Measurements from ENCODE around the gene SERPINA6.
"Not testable (repeated sequence)": the region's sequence is repeated elsewhere in the genome, so short reads cannot be mapped to it uniquely, and the experiment has no call there.

DNA sequence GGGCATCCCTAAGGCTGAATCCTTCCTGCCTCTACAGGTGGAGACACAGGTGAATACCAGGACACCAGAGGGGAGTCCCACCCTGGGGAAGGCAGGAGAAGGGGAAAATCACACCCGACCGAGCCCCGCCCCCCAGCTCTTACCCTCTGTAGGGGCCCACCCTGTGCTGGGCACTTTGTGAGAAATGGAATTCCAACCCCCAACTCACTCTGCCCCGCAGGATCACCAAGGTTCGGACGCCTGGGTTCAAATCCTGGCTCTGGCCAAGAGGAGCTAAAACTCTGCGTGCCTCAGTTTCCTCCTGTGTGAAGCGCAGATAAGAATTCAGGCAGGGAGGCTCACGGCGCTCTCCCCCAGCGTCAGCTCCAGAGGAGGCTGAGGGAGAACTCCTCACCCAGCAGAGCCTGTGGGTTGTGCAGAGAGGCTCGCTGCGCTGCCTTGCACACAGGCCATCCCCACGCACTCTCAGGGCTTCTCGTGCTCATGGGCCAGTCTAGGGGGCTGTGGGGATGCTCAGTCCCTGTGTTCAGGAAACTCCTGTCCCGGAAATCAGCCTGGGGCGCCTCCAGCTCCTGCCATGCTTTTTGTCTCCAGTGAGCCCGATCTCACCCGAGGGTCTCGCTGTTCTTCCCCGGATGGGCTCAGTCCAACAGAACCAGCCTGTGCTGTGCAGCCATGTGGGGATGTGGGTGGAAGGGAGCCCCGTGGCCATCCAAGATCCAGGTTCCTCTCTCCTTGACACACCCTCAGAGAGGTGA lies 46.8 kb upstream of the SERPINA6 start:
- TF ChIP-seq, protein P1, sequence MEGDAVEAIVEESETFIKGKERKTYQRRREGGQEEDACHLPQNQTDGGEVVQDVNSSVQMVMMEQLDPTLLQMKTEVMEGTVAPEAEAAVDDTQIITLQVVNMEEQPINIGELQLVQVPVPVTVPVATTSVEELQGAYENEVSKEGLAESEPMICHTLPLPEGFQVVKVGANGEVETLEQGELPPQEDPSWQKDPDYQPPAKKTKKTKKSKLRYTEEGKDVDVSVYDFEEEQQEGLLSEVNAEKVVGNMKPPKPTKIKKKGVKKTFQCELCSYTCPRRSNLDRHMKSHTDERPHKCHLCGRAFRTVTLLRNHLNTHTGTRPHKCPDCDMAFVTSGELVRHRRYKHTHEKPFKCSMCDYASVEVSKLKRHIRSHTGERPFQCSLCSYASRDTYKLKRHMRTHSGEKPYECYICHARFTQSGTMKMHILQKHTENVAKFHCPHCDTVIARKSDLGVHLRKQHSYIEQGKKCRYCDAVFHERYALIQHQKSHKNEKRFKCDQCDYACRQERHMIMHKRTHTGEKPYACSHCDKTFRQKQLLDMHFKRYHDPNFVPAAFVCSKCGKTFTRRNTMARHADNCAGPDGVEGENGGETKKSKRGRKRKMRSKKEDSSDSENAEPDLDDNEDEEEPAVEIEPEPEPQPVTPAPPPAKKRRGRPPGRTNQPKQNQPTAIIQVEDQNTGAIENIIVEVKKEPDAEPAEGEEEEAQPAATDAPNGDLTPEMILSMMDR (conservative IDR thresholded peaks at IDR 0.05 in 1 of 2, IDR thresholded peaks at IDR 0.05 in 1 of 2; ENCODE audit: low read depth in 1 of 2, low read length in 2 of 2) = not testable (repeated sequence)
- not testable (repeated sequence) for TF ChIP-seq EZH2 (IDR thresholded peaks at IDR 0.05; ENCODE audit: low read length, missing control alignments)
